GM20000 (cell line): ENCODE data around the gene ZNF367.

Experiments
- DNase-seq: peaks from one replicate; pipeline ENCODE4 v3.0.0; 2012; ENCODE audit warnings: low spot score
- CTCF ChIP-seq: IDR thresholded peaks from 2 replicates; pipeline ENCODE4 v1.5.1; 2012; ENCODE audit warnings: mild to moderate bottlenecking, control low read depth; ENCODE audit errors: extremely low read depth, missing control alignments

The ZNF367 gene

GRCh38 chr9:96338299-96338698 lies 79.9 kb downstream of the ZNF367 start:
- DNase-seq = no peak
- TF ChIP-seq CTCF = no peak
